Coronary artery (tissue), 2 donors: ENCODE results near the gene IRX4.

ENCODE experiments used
- DNase-seq: peaks from one replicate; pipeline ENCODE4 v3.0.0-alpha.2; 2017; ENCODE audit warnings: low spot score
- H3K27ac ChIP-seq, 2 donors: fragments of 200-600 bp; sonication (generic); one replicate each; pipeline ENCODE4 v1.5.1; 2016 to 2019
- H3K4me3 ChIP-seq: fragments of 200-600 bp; sonication (generic); 2 replicates; pipeline ENCODE4 v1.5.1; 2016; ENCODE audit warnings: mild to moderate bottlenecking, moderate library complexity
- TF ChIP-seq, protein P1 (sequence below): fragments of 200-600 bp; sonication (generic); IDR thresholded peaks from one replicate; pipeline ENCODE4 v1.5.1; 2019; ENCODE audit warnings: antibody characterized with exemption

Gene IRX4

DNA sequence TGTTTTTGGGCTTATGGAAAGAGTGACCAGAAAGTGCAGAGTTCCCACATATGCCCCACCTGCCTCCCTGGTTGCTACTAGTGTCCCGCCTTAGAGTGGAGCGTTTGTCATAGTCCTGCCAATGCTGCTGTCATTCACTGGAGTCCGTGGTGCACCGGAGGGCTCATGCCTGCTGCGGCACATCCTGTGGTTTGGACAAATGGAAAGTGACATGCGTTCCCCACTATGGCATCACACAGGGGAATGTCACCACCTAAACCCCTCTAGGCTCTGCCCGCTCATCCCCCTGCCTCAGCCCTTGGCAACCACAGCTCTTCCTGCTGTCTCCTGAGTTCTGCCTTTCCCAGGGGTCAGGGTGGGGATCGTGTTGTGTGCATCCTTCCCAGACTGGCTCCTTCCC lies 29.2 kb downstream of the IRX4 start:
- Histone ChIP-seq H3K4me3 (no peak overlapping the region), H3K27ac (no peak overlapping the region)
- TF ChIP-seq, protein P1, sequence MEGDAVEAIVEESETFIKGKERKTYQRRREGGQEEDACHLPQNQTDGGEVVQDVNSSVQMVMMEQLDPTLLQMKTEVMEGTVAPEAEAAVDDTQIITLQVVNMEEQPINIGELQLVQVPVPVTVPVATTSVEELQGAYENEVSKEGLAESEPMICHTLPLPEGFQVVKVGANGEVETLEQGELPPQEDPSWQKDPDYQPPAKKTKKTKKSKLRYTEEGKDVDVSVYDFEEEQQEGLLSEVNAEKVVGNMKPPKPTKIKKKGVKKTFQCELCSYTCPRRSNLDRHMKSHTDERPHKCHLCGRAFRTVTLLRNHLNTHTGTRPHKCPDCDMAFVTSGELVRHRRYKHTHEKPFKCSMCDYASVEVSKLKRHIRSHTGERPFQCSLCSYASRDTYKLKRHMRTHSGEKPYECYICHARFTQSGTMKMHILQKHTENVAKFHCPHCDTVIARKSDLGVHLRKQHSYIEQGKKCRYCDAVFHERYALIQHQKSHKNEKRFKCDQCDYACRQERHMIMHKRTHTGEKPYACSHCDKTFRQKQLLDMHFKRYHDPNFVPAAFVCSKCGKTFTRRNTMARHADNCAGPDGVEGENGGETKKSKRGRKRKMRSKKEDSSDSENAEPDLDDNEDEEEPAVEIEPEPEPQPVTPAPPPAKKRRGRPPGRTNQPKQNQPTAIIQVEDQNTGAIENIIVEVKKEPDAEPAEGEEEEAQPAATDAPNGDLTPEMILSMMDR: no peak
- DNase-seq: no peak

DNA sequence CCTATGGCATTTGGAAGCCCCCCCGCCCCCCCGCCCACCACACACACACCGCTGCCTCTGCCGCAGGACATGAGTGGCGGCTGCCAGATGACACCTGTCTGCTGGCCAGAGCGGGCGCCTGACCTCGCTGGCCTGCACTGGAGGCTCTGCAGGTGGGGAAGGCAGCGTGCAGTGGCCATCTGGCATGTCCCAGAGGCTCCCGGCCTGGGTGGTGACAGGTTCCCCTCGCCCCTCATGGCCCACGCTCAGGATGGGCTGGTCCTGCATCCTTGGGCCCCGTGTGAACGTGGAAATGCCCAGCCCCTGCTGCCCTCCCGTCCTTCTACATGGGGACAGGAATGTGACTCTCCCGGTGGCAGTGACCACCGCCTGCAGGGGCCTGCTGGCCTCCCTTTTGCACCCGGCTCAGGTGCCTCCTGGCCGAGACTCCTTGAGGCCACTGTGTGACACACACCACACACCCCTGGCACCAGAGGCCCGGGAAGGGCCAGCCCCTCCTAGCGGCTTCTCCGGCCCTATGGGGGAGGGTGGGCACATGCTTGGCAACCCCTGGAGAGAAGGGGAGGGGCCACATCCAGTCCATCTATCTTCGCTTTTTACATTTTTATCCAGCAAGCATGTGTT lies 30.3 kb downstream of the IRX4 start:
- H3K4me3 ChIP-seq: no peak overlapping the region
- TF ChIP-seq, protein P1: no peak
- no peak for DNase-seq
- H3K27ac ChIP-seq: no peak overlapping the region

DNA sequence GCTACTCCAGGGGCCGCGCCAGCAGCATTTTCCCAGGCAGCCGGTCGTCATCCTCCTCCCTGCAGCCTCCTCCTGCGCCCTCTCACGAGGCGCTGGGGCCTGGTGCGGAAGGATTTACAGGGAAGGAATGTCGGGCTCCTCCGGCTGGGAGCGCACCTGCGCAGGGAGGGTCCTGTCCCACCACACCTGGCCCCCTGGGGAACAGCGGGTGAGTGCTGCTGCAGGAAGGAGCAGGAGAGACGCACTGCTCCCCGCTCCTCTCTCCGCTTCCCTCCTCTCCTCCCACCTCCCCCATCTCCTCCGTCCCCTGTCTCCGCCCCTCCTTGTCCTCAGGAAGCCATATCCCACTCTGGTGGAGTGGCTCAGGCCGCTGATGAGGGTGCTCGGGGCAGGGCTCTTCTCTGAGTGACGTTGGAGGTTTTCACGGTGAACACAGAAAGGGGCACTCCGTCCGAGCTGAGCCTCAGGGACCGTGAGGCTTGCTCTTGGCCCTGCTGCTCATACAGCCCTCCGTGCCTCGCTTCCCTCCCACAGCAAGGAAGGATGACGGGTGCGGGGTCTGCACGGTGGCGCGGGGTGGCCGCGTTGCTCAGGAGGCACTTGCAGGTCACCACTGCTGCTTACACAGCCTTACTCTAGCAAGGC lies 31.3 kb downstream of the IRX4 start:
- Histone ChIP-seq H3K27ac (no peak overlapping the region), H3K4me3 (no peak overlapping the region)
- DNase-seq: no peak
- TF ChIP-seq, protein P1: no peak

DNA sequence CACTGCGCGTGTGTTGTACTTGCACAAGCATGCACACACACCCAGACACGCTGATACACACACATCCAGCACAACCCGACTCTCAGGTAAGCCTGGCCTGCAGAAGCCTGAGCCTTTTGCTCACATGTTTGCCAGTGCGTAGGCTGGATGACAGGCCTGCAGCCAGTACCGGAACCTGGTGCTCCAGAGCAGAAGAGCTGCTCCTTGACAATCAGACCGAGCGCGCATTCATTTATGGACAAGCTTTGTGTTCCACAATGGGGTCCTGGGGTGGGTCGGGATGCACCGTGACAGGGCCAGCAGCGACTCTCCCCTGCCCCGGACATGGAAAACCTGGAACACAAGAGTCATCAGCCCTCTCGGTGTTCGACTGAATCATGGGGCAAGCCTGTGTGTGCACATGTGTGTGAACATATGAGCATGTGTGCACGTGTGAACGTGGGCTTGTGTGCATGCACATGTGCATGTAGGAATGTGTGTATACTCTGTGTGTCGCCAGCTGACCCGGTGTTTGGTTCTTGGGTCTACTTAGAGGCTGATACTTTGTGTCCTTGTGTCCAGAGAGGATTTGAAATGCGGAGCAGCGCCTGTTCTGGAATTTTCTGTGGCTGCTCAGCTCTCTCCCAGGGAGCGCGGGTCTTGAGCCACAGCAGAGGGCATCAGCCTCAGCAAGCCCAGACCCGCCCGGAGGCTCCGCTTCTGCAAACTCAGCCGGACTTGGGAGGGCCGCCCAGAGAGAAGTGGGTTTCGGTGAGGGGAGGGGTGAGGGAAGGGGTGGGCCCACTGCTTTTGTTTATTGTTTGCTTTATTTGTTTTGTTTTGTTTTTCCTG lies 32.2 kb downstream of the IRX4 start:
- TF ChIP-seq, protein P1: no peak
- no peak for DNase-seq
- Histone ChIP-seq H3K27ac (no peak overlapping the region), H3K4me3 (no peak overlapping the region)

DNA sequence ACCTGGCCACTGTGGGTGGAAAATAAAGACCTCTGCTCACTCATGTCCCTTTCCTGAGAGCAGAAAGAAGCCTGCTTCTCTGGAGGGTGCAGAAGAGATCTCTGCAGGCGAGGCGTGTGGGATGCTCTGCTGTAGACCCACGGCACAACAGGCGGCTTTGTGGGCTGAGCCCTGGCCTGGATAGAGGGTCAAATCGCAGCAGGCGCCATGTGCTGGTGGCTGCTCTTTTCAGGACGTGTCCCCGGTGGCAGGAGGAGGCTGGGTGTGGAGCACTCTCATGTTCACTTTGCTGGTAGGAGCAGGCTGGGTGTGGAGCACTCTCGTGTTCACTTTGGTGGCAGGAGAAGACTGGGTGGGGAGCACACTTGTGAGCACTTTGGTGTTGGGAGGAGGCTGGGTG lies 35.1 kb downstream of the IRX4 start:
- Histone ChIP-seq H3K27ac (no peak overlapping the region), H3K4me3 (no peak overlapping the region)
- DNase-seq: no peak
- TF ChIP-seq, protein P1: no peak

DNA sequence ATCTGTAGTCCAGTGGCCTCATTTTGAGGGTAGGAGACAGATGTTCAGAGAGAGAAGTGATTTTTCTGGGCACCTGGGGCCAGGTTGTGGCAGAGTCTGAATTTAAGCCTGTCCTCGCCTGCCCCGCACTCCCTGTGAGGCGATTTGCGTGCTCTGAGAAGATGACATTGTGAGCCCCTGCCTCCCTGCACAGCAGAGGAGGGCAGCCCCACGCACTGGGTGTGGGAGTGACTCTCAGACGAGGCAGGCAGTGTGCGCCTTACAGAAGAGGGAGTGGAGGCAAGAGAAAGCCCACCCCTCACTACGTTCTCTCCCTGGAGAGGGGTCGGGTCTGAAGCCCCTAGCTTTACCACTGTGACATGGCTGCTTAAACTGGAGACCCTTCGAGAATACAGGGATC lies 35.7 kb downstream of the IRX4 start:
- no peak for DNase-seq

More for the DNA sequence above, 35.7 kb downstream of the IRX4 start:
- TF ChIP-seq, protein P1: no peak
- no peak overlapping the region for H3K4me3 ChIP-seq
- no peak overlapping the region for H3K27ac ChIP-seq
